AG04450 (cell line): ENCODE results near the gene MSL1. TPM values are rescaled to one million over a fixed set of nuclear protein-coding genes. Genes with fewer than 3 reads are reported as not detected.
"Not testable (repeated sequence)": the region's sequence is repeated elsewhere in the genome, so short reads cannot be mapped to it uniquely, and the experiment has no call there.

ENCODE experiments used
- CTCF ChIA-PET: fragments of 300-600, 350-600 bp; formaldehyde crosslinking; extraction: SDS; loops from one replicate; lab custom pipeline; 2022; ENCODE audit warnings: antibody characterized with exemption, inconsistent platforms; lab: Charles Lee
- POLR2A ChIA-PET: fragments of 350-600 bp; formaldehyde crosslinking; extraction: SDS; loops from one replicate; lab custom pipeline; 2021; ENCODE audit warnings: antibody characterized with exemption, inconsistent platforms; lab: Yijun Ruan, JAX
- DNase-seq: peaks from one replicate; pipeline ENCODE4 v3.0.0-alpha.2; 2011; ENCODE audit warnings: low read depth, low spot score
- H3K27ac ChIP-seq: one replicate; pipeline ENCODE4 v1.5.1; 2012; ENCODE audit warnings: low read depth, low read length, control low read depth
- H3K27me3 ChIP-seq: one replicate; pipeline ENCODE4 v1.6.0; 2012; ENCODE audit warnings: low read length; ENCODE audit not compliant: control insufficient read depth, insufficient read depth
- H3K4me3 ChIP-seq: 2 replicates; pipeline ENCODE4 v1.5.1; 2011; ENCODE audit warnings: mild to moderate bottlenecking, low read depth, low read length, control low read depth
- H3K9me3 ChIP-seq: 2 replicates; pipeline ENCODE4 v1.5.1; 2012; ENCODE audit warnings: low read length; ENCODE audit not compliant: control insufficient read depth, insufficient read depth
- CTCF ChIP-seq: IDR thresholded peaks from 2 replicates; pipeline ENCODE4 v1.5.1; 2011; ENCODE audit warnings: low read depth, low read length, control low read depth, inconsistent platforms
- polyA plus RNA-seq: library from polyadenylated mRNA; depleted of rRNA; stranded (reverse); fragments of >200 nt; gene quantifications from 2 replicates; pipeline ENCODE4 v1.2.3, GENCODE V29; 2011

Gene MSL1
- polyA plus RNA-seq, 1 experiment: 92.2 TPM

GRCh38 chr17:40135817-40136216 is 14.0 kb downstream of the MSL1 start:
- ChIA-PET CTCF (interaction anchor here (0.9 to 1.0 kb wide), 2 partner anchors 32 to 101 kb away, joined by 3 read pairs; no protein-coding TSS in a partner anchor), POLR2A (no interaction called here)
- Histone ChIP-seq H3K9me3 (no peaks in the 10 kb centered on the region; the same call in 1 of the 2 replicates), H3K27me3 (no peaks in the 10 kb centered on the region), H3K27ac (no peak overlapping the region), H3K4me3 (no peak overlapping the region)
- no peak for DNase-seq
- TF ChIP-seq CTCF: no peak

GRCh38 chr17:40139566-40140058 is 17.8 kb downstream of the MSL1 start:
- H3K27me3 ChIP-seq: no peaks in the 10 kb centered on the region
- POLR2A ChIA-PET: interaction anchor here (0.6 to 2.4 kb wide), 14 partner anchors 10 to 118 kb away, joined by 3 to 38 read pairs (median 10); partner anchors contain the start of genes MSL1, NR1D1 and WIPF2
- CTCF ChIA-PET: interaction anchor here (0.9 to 2.8 kb wide), 4 partner anchors 15 to 125 kb away, joined by 5 to 14 read pairs (median 9); partner anchors contain the start of gene WIPF2
- DNase-seq: no peak
- no peak for TF ChIP-seq CTCF
- peak overlapping the region; percentile 51 for H3K4me3 ChIP-seq
- H3K27ac ChIP-seq: peak overlapping the region; percentile 63
- H3K9me3 ChIP-seq: no peaks in the 10 kb centered on the region; the same call in 1 of the 2 replicates

- not testable (repeated sequence) for DNase-seq, H3K27me3 ChIP-seq, H3K4me3 ChIP-seq, H3K27ac ChIP-seq, H3K9me3 ChIP-seq
- CTCF ChIA-PET: interaction anchor here (1.1 kb wide), 1 partner anchor 30 kb away, joined by 4 read pairs; no protein-coding TSS in a partner anchor
- POLR2A ChIA-PET: interaction anchor here (0.7 kb wide), 1 partner anchor 99 kb away, joined by 3 read pairs; no protein-coding TSS in a partner anchor
Observed at GRCh38 chr17:40143166-40143565, 21.4 kb downstream of the MSL1 start.

- H3K27me3 ChIP-seq: no peaks in the 10 kb centered on the region
- ChIA-PET POLR2A (no interaction called here), CTCF (no interaction called here)
- H3K9me3 ChIP-seq: no peaks in the 10 kb centered on the region
- no peak overlapping the region for H3K4me3 ChIP-seq
- DNase-seq: no peak
- no peak for TF ChIP-seq CTCF
- no peak overlapping the region for H3K27ac ChIP-seq
Observed at GRCh38 chr17:40145476-40145875, 23.7 kb downstream of the MSL1 start.

GRCh38 chr17:40148527-40148926 is 26.8 kb downstream of the MSL1 start:
- Histone ChIP-seq H3K4me3 (no peak overlapping the region), H3K9me3 (no peaks in the 10 kb centered on the region), H3K27ac (no peak overlapping the region), H3K27me3 (no peaks in the 10 kb centered on the region)
- ChIA-PET POLR2A (interaction anchor here (0.6 to 0.7 kb wide), 3 partner anchors 16 to 82 kb away, joined by 4 to 6 read pairs (median 6); no protein-coding TSS in a partner anchor), CTCF (interaction anchor here (0.6 to 2.5 kb wide), 3 partner anchors 20 to 80 kb away, joined by 3 to 11 read pairs (median 6); no protein-coding TSS in a partner anchor)
- DNase-seq: no peak
- TF ChIP-seq CTCF: no peak
